ENCODE results near the gene ZFP36. TPM values are rescaled to one million over a fixed set of nuclear protein-coding genes. Genes with fewer than 3 reads are reported as not detected.
"Not testable (repeated sequence)": the region's sequence is repeated elsewhere in the genome, so short reads cannot be mapped to it uniquely, and the experiment has no call there.

Gene ZFP36
- total RNA-seq, 4 donors from 2014 or later, result 125 to 274 (median 178) TPM

DNA sequence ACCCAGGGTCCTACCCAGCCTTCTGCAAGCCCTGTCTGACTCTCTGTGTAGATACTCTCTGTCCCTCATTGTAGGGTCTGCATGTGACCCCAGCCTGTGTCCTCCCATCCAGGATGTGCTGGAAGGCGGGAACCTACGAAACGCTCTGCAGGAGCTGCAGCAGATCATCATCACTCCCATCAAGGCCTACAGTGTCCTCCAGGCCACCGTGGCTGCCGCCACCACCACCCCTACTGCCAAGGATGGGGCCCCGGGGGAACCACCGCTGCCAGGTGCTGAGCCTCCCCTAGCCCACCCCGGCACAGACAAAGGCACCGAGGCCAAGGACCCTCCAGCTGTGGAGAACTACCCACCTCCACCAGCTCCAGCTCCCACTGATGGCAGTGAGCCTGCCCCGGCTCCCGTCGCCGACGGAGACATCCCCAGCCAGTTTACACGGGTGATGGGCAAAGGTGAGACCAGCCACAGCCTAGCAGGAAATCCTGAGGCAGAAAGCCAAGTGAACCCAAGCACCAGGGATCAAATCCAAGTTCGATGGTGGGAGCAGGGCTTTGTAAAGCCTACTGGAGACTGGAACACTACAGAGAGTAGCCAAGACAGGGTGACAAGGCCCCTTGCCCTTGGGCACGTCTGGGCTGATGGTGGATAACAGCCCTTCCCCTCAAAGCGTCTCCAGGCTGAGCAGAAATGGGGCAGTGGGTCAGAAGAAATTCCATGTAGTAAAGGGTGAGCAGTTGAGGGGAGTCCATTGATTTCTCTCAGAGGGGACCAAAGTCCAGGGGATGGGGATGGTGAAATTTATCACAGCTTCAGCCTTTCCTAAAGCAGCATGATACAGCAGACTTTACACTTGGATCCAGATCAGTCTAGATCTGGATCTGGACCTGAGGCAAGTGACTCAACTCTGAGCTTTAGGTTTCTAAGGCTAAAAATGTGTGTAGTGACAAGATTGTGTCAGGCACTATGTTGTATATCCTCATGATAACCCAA, 29.0 kb upstream of the ZFP36 start:
- DNase-seq (ENCODE audit: low spot score in 2 of 2), result no peak
- Histone ChIP-seq H3K27me3 (no peaks in the 10 kb centered on the region), H3K9me3 (no peaks in the 10 kb centered on the region), H3K4me1 (peaks cover 4 to 26% (median 17%) of the 10 kb centered on the region in 4 donors), H3K36me3 (peaks cover 7 to 76% (median 43%) of the 10 kb centered on the region in 3 donors), H3K4me3 (no peak overlapping the region), H3K27ac (peak overlapping the region in 1 of 4 donors; percentile 2)
- TF ChIP-seq, protein P1, sequence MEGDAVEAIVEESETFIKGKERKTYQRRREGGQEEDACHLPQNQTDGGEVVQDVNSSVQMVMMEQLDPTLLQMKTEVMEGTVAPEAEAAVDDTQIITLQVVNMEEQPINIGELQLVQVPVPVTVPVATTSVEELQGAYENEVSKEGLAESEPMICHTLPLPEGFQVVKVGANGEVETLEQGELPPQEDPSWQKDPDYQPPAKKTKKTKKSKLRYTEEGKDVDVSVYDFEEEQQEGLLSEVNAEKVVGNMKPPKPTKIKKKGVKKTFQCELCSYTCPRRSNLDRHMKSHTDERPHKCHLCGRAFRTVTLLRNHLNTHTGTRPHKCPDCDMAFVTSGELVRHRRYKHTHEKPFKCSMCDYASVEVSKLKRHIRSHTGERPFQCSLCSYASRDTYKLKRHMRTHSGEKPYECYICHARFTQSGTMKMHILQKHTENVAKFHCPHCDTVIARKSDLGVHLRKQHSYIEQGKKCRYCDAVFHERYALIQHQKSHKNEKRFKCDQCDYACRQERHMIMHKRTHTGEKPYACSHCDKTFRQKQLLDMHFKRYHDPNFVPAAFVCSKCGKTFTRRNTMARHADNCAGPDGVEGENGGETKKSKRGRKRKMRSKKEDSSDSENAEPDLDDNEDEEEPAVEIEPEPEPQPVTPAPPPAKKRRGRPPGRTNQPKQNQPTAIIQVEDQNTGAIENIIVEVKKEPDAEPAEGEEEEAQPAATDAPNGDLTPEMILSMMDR (IDR thresholded peaks at IDR 0.05), result no peak
- TF ChIP-seq EP300 (IDR thresholded peaks at IDR 0.05), result no peak
- TF ChIP-seq POLR2A (IDR thresholded peaks at IDR 0.05), result no peak
- 77 to 87% methylated on average over 17 to 18 of the region's 18 CpGs for WGBS, 2 donors

DNA sequence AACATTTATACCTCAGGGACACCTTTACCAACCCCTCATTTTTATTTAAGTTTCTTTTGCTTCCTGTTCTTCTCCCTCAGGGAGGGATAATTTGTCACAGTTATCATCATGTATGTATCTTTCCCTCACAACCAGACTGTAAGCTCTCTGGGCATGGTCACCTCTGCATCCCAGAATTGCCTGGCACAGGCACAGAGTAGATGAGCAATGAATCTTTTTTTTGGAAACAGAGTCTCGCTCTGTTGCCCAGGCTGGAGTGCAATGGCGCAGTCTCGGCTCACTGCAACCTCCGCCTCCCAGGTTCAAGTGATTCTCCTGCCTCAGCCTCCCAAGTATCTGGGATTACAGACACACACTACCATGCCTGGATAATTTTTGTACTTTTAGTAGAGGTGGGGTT, 27.3 kb upstream of the ZFP36 start:
- H3K27ac ChIP-seq, result peak overlapping the region in 1 of 4 donors; percentile 8
- not testable (repeated sequence) for H3K9me3 ChIP-seq; H3K4me3 ChIP-seq; H3K27me3 ChIP-seq; DNase-seq (ENCODE audit: low spot score in 2 of 2); H3K4me1 ChIP-seq
- 86 to 97% methylated on average over 4 of the region's 4 CpGs for WGBS, 2 donors
- peaks cover 7 to 93% (median 59%) of the 10 kb centered on the region in 3 donors for H3K36me3 ChIP-seq

DNA sequence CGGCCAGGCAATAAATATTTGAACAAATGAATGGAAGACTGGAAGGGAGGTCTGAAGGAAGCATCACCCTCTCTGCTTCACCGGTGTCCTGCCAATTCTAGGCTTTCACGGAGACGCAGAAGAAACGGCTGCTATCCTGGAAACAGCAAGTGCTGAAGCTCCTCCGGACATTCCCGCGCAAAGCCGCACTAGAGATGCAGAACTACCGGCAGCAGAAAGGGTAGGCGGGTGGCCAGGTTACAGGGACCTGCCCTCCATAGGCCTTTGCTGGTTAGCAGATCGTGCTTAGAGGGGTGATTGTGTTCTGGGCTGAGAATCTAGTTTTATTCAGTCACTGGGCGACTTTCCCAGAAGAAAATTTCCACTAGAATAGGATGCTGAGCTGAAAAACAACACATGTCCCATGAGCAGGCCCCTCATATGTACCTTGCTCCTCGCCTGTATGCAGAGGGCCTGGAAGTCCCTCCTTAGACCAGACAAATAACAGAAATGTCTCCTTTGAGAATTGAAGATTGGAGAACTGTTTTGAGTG, 26.7 kb upstream of the ZFP36 start:
- Histone ChIP-seq H3K4me1 (peaks cover 0 to 4% (median 0%) of the 10 kb centered on the region in 4 donors), H3K36me3 (peaks cover 7 to 98% (median 62%) of the 10 kb centered on the region in 3 donors), H3K9me3 (no peaks in the 10 kb centered on the region), H3K27ac (peak overlapping the region in 2 of 4 donors; percentile 36 to 55), H3K4me3 (no peak overlapping the region), H3K27me3 (no peaks in the 10 kb centered on the region)
- no peak for DNase-seq (ENCODE audit: low spot score in 2 of 2)
- 79 to 89% methylated on average over 14 of the region's 14 CpGs for WGBS, 2 donors
- TF ChIP-seq POLR2A (IDR thresholded peaks at IDR 0.05) (no peak), EP300 (IDR thresholded peaks at IDR 0.05) (no peak)
- TF ChIP-seq, protein P1 (IDR thresholded peaks at IDR 0.05), result no peak

DNA sequence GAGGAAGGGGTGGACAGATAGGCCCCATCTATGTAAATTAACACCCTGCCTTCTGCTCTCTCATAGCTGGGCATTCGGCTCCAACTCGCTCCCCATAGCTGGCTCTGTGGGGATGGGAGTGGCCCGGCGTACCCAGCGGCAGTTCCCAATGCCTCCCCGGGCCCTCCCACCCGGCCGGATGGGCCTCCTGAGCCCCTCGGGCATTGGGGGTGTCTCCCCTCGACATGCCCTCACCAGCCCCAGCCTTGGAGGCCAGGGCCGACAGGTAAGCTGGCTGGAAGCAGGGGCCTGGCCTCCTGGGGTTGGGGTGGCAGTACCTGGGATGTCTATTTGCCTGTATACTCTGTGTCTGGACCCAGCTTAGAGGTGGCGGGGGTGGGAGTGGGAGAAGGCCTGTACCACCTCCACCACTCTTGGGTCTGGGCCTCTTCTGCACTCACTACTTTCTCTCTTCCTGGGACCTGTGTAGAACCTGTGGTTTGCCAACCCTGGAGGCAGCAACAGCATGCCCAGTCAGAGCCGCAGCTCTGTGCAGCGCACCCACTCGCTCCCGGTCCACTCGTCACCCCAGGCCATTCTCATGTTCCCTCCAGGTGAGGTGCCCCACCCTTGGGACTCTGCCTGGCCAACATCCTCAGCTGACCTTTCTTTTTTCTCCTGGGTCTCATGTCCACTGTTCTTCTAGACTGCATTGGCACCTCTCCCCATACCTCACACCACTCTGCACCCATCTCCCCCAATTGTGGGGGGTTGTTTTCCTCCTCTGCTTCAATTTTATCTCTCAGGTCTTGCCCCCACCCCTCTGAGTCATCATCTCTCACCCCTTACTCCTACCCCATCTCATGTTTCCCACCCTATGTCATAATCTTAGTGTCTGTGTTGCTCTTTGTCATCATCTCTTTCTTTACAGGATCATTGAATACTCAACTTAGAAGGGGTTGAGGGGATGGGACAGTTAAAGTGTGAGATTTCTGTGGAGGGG, 25.8 kb upstream of the ZFP36 start:
- DNase-seq (ENCODE audit: low spot score in 2 of 2), result no peak
- Histone ChIP-seq H3K4me1 (peaks cover 0 to 4% (median 0%) of the 10 kb centered on the region in 4 donors), H3K9me3 (no peaks in the 10 kb centered on the region), H3K4me3 (no peak overlapping the region), H3K27ac (peak overlapping the region in 2 of 4 donors; percentile 36 to 55), H3K27me3 (no peaks in the 10 kb centered on the region), H3K36me3 (peaks cover 7 to 100% (median 64%) of the 10 kb centered on the region in 3 donors)
- no peak for TF ChIP-seq EP300 (IDR thresholded peaks at IDR 0.05)
- TF ChIP-seq, protein P1 (IDR thresholded peaks at IDR 0.05), result no peak
- TF ChIP-seq POLR2A (IDR thresholded peaks at IDR 0.05), result no peak
- WGBS, 2 donors, result 90 to 92% methylated on average over 16 of the region's 17 CpGs
